Measurements from ENCODE around the gene IGF2BP2.

GRCh38 chr3:185750702-185751101 is 74.1 kb downstream of the IGF2BP2 start:
- TF ChIP-seq CTCF (IDR thresholded peaks at IDR 0.05) (no peak), POLR2A (IDR thresholded peaks at IDR 0.05) (no peak)

All from lower leg skin (tissue), 3 donors.